ENCODE measurements around the gene KNDC1.

- TF ChIP-seq, protein P1, sequence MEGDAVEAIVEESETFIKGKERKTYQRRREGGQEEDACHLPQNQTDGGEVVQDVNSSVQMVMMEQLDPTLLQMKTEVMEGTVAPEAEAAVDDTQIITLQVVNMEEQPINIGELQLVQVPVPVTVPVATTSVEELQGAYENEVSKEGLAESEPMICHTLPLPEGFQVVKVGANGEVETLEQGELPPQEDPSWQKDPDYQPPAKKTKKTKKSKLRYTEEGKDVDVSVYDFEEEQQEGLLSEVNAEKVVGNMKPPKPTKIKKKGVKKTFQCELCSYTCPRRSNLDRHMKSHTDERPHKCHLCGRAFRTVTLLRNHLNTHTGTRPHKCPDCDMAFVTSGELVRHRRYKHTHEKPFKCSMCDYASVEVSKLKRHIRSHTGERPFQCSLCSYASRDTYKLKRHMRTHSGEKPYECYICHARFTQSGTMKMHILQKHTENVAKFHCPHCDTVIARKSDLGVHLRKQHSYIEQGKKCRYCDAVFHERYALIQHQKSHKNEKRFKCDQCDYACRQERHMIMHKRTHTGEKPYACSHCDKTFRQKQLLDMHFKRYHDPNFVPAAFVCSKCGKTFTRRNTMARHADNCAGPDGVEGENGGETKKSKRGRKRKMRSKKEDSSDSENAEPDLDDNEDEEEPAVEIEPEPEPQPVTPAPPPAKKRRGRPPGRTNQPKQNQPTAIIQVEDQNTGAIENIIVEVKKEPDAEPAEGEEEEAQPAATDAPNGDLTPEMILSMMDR (IDR thresholded peaks at IDR 0.05) = no peak
- no peak for TF ChIP-seq POLR2A (IDR thresholded peaks at IDR 0.05)
Observed at GRCh38 chr10:133151543-133151972, 8.5 kb upstream of the KNDC1 start.

Data from adrenal gland (tissue), 5 donors.